Superior temporal gyrus (tissue), 1 donor: ENCODE measurements around the gene ALPK3.

ENCODE experiments used
- DNase-seq: peaks from one replicate; pipeline ENCODE4 v3.0.0-alpha.2; 2016; ENCODE audit errors: extremely low spot score

Gene ALPK3

GRCh38 chr15:84797801-84798200 lies 19.4 kb upstream of the ALPK3 start:
- no peak for DNase-seq

DNA sequence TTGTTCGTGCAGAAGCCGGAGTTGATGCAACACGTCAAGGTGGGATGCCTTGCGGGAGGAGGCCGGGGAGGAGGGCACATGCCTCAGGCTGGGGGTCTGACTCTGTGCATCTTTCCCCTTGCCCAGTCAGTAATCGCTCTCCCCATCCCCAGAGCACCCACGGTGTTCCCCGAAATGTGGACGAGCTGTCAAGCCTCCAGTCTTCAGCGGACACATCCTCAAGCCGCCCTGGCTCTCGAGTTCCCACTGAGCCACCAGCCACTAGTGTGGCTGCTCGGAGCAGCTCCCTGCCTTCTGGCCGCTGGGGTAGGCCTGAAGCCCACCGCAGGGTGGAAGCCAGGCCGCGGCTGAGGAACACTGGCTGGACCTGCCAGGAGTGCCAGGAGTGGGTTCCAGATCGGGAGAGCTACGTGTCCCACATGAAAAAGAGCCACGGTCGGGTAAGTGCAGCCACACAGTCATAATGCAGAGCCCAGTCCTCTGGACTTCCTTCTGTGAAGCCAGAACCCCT lies 18.7 kb upstream of the ALPK3 start:
- no peak for DNase-seq

- DNase-seq = no peak
Measured at GRCh38 chr15:84799511-84800187, 17.5 kb upstream of the ALPK3 start.

DNA sequence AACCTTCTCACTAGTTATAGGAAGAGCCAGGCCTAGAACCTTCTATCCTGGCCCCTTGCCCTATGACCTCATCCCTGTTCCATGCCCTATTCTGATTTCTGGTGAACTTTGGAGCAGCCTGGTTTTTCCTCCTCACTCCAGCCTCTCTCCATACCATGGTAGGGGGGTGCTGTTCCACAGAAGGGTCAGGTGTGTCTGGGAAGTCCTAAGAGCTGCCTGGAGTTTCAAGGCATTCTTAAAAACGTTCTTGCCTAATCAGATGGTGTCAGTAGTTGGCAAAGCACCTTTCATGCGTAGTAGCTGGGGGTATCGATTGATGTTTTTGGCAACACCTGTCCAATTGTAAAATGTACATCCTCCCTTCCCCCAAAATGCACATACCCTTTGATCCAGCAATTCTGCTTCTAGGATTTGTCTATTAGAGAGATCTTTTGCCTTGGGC lies 16.8 kb upstream of the ALPK3 start:
- DNase-seq = no peak

GRCh38 chr15:84804005-84804900 lies 12.9 kb upstream of the ALPK3 start:
- DNase-seq = no peak

- no peak for DNase-seq
Measured at GRCh38 chr15:84805221-84805620, 11.9 kb upstream of the ALPK3 start.

DNA sequence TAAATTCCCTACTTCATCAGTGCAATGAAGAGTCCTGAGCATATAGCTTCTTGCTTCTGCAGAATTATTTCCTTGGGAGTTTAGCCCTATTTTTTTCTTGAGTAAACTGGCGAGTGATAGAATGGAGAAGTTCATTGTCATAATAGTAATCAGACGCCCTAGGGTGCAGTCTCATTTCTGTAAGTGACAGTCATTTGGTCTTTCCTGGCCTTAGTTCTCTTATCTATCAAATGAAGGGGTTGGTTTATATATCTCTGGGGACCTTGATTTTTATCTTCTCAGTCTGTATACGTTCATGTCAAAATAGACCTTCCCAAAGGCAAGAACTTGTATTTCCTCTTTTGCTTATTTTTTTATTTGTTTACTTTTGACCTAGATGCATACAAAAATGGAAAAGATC lies 9.9 kb upstream of the ALPK3 start:
- DNase-seq = no peak

- no peak for DNase-seq
Measured at GRCh38 chr15:84810073-84810840, 6.9 kb upstream of the ALPK3 start.

- no peak for DNase-seq
Measured at GRCh38 chr15:84811151-84811550, 6.0 kb upstream of the ALPK3 start.

- no peak for DNase-seq
Measured at GRCh38 chr15:84811828-84812227, 5.3 kb upstream of the ALPK3 start.

DNA sequence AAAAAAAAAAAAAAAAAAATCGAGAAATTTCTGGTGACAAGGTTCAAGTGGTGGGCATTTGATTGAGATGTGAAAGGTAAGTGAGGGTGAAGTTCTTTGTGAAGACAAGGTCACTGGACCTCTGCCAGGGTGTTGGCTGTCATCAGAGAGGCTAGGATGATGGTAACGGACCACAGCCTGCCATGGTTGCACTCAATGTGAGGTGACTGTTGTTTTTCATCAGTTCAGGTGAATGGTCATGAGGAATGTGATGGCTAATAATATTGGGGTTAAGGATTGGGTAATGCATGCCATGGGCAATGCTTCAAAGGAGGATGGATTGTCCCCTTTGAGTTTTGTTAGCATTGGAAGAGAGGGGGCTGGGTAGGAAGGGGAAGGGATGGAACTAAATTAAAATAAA lies 4.3 kb upstream of the ALPK3 start:
- no peak for DNase-seq

DNA sequence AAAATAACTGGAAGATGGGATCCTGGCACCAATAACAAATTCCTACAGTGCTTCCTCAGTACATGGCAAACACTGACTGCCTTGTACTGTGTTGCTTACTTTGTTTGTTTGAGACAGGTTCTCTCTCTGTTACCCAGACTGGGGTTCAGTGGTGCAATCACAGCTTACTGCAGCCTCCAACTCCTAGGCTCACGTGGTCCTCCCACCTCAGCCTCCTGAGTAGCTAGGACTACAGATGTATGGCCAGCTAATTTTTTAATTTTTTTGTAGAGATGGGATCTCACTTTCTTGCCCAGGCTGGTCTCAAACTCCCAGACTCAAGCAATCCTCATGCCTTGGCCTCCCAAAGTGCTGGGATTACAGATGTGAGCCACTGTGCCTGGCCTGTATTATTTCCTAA lies 3.7 kb upstream of the ALPK3 start:
- no peak for DNase-seq

DNA sequence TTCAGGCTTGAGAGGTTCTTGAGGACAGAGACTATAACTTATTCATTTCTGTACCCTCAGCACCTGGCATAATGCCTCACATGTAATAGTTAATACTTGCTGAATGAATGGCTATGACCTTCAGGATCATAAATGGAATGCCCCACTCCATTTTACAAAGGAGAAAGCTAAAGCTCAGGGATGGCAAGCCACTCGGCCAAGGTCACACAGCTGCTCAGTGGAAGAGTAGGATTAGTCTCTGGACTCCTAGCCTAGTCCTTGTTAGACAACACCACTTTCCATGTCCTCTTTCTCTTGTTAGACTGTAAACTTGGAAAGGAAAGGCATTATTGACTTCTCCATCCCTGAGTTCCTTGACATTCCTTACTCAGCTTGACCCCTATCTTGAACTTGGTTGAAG lies 3.2 kb upstream of the ALPK3 start:
- no peak for DNase-seq

GRCh38 chr15:84814916-84815315 lies 2.2 kb upstream of the ALPK3 start:
- DNase-seq = no peak

- no peak for DNase-seq
Measured at GRCh38 chr15:84817466-84818081, 418 bp downstream of the ALPK3 start.

DNA sequence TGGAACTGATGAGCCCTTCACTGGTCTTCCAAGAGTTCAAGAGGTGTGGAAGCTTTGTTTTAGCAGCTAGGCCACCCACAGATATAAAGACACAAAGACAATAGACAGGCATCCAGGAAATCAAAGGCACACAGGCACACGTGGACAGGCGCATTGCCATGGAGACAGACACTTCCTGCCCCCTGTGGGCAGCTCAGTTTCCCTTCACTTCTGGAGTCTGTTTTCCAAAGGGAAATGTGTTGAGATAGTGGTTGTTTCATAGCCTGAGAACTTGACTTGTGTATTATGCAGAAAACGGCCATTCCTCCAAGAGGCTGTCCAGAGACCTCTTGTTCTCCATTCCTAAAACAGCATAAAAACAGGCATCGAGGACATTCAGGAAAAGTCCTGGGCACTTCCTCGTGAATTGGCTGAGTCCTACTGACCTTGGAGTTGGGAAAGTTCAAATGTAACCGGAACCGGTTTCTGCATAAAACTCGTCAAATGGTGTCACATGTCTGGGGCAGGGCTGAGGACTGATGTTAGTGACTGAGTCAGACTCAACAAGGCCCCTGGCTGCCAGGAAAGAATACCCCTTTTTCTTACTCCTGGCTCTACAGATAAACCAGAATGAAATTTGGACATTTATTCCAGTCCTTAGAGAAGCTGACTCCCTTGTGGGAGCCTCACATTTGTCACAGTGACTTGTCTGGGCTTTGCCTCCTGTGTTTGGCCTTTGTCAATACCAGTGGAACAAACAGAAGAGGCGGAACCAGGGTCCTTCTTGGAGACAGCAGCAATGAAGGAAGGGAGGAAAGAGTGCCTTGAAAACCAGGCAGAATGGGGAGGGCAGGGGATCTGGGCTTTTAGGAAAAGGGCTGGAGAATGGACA lies 1.3 kb downstream of the ALPK3 start:
- DNase-seq = no peak

DNA sequence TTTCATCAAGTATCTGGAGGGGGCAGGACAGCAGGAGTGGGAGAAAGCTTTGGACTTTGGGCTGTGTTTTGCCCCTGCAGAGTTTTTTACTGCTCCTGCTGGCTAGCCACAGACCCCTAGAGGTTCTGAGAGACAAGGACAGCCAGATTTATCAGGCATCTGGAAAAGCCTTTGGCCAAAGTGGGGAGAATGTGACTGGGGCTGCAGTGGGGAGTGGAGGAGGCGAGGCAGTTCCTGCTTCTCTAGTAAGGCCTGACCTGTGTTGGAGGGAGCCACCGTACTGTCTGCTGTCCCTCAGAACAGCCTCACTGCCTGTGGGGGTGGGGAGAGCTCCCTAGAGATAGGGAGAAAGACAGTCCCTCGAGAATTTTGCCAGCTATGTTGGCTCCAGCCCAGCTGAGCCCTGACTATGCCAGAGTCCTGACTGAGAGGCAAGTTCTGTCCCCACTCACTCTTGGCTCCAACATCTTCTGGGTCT lies 2.2 kb downstream of the ALPK3 start:
- no peak for DNase-seq

DNA sequence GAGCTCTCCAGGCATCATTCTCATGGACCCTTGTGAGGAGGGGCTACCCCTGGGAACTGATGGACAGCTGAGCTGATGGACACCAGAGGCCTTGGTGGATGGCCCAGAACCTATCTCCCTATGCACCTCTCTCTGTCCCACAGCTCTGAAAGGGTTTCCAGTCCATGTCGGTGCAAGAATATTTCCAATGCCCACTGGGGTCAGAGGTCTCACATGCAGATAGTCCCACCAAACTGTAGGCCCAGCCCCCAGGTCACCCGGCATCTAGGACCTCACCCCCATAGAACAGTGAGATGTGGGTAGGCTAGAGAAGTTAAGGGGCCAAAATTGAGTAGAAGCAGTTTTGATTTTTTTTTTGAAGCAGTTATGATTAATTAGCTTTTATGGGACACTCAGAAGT lies 2.6 kb downstream of the ALPK3 start:
- no peak for DNase-seq

GRCh38 chr15:84821501-84822021 lies 4.4 kb downstream of the ALPK3 start:
- no peak for DNase-seq

GRCh38 chr15:84822653-84823281 lies 5.6 kb downstream of the ALPK3 start:
- DNase-seq = no peak
